GM18526 (cell line): ENCODE results near the gene NMS.

Experiments used
- POLR2A ChIP-seq: IDR thresholded peaks from 3 replicates; pipeline ENCODE4 v1.6.1; 2011; ENCODE audit not compliant: insufficient read length; ENCODE audit errors: extremely low read depth

Gene NMS

GRCh38 chr2:100470182-100470581 lies at the start of gene NMS:
NMS (plus strand) TSS chr2:100470482; CDS start chr2:100470489, 7 bp downstream.
- no peak for TF ChIP-seq POLR2A

GRCh38 chr2:100422320-100423055 lies 47.8 kb upstream of the NMS start:
- no peak for TF ChIP-seq POLR2A

- TF ChIP-seq POLR2A, result no peak
These were observed 46.7 kb upstream of the NMS start for GRCh38 chr2:100423631-100424030.

DNA sequence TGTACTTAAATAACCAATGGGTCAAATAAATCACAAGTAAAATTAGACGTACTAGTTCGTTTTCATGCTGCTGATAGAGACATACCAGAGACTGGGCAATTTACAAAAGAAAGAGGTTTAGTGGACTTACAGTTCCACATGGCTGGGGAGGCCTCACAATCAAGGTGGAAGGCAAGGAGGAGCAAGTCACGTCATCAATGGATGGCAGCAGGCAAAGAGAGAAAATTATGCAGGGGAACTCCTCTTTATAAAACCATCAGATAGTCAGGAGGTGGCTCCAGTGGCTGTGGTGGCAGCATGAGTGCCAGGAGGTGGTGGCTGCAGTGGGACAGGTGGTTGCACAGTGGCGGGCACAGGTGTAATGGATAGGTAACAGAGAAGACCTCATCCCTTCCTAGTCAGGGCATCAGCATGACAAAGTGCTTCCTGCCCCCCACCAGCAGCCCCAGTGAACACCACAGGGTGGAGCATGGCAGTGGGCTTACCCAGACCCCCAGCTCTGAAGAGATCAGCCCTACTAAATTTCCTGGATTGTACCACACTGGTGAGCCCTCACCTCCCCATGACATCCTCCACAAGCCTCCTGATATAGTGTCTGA lies 45.9 kb upstream of the NMS start:
- no peak for TF ChIP-seq POLR2A

GRCh38 chr2:100425107-100425506 lies 45.2 kb upstream of the NMS start:
- TF ChIP-seq POLR2A, result no peak

GRCh38 chr2:100425573-100426383 lies 44.5 kb upstream of the NMS start:
- TF ChIP-seq POLR2A, result no peak

DNA sequence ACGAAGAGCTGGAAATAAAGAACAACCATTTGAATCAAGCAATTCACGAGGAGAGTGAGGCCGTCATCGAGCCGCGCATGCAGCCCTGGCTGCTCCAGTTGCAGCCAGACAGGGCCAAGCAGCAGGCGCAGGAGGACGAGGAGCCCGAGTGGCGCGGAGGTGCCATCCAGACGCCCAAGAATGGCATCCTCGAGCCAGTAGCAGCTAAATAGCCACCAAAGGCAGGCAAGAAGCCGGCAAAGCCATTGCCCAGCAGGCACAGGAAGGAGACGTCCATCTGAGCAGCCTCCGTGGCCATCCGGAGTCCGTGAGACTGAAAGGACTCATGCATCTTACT lies 43.9 kb upstream of the NMS start:
- no peak for TF ChIP-seq POLR2A

DNA sequence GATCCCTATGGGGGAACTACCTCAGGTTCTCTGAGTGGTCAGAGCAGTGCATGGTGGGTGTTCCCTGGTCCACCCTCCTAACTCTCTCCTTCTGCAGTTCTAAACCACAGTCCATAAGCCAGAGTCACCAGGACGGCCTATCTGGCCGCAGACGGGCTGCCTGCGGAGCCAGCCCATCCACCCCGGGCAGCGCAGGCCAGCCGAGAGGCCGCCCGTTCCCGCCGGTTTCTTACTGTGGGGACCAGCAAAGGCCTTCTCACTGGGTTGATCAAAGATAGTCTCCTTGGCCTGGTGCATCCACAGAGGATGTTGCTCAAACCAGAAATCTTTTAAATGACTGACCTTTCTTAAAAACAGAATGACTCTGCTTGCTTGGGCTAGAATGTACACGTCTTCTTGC lies 43.2 kb upstream of the NMS start:
- no peak for TF ChIP-seq POLR2A

DNA sequence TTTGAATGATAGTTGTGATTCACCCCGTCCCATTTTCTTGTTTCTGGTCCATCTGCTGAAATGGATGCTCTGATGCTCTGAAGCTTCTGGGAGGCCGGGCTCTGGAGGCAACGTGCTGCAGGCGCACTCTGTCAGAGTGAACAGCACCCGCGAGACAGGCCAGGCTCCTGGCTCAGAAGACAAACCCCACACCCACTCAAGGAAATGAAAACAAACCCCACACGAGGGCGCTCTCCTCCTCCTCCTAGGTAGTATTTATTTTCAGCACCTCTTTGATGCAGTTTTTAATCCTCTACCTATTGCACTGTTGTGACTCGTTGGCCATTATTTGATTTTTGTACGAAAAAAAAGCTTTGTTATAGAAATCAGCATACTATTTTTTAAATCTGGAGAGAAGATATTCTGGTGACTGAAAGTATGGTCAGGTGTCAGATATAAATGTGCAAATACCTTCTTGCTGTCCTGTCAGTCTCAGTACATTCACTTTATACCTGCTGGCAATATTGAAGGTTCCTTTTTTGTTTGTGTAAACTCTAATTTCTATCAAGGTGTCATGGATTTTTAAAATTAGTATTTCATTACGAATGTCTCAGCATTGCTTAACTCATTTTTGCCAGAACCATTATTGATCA lies 42.5 kb upstream of the NMS start:
- TF ChIP-seq POLR2A, result no peak

DNA sequence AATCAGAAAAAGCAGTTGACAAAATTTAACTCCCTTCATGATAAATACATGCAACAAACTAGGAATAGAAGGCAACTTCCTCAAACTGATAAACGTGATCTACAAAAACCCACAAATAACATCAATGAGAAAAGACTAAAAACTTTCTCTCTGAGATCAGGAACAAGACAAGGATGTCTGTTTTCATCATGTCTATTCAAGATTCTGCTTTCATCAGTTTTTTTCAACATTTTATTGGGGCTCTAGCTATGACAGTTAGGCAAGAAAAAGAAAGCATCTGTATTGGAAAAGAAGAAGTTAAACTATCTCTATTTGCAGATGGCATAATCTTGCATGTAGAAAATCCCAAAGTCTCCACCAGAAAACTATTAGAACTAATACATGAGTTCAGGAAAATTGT lies 40.6 kb upstream of the NMS start:
- TF ChIP-seq POLR2A, result no peak

- TF ChIP-seq POLR2A, result no peak
These were observed 32.5 kb upstream of the NMS start for GRCh38 chr2:100437751-100438150.

DNA sequence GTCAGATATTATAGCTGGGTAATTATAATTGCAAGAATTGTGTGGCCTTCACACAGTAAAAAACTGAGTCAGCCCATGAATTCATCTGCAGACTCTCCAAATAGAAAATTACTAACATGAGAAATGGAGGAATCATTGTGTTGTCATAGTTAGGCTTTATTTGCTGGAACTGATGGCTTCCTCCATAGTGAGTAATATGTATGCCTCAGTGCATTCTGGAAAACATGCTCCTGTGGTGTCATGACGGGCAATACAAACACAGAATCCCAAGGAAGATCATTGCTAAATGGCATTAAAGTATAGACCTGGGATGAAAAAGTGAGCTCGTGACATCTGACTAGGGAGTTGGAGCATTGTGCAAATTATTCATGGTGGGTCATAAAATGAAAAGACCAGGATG lies 23.6 kb upstream of the NMS start:
- TF ChIP-seq POLR2A, result no peak

DNA sequence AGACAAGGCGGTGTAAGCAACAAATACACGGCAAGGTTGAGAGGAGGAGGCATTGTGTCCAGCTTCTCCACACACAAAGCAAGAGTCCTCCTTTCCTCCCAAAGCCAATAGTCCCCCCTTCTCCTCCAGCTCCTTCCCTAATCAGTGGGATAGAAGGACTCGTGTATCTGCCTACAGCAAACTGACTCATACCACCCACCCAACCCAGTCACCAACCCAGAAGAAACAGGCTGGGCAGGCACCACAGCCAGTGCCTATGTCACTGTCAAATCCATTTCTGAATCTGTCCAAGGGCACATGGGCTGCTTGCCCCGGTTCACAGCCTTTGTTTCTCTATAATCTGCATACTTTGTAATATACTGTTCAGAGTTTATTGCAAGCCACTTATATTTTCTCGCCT lies 19.2 kb upstream of the NMS start:
- no peak for TF ChIP-seq POLR2A

- TF ChIP-seq POLR2A, result no peak
These were observed 18.5 kb upstream of the NMS start for GRCh38 chr2:100451734-100452133.

GRCh38 chr2:100453853-100454252 lies 16.4 kb upstream of the NMS start:
- TF ChIP-seq POLR2A, result no peak
